HAP-1 (cell line): ENCODE measurements around the gene CDH7.
A peak's percentile ranks its signal among the peaks of the same experiment; 100 is the strongest.

Experiments
- DNase-seq, 2 experiments: peaks; one replicate each; pipeline ENCODE4 v3.0.0-alpha.2; 2016 to 2020; ENCODE audit warnings: low spot score in 2 of 2
- H3K27me3 ChIP-seq: fragments of 250-450 bp; sonication (Bioruptor Pico); 2 replicates; pipeline ENCODE4 v1.5.1; 2020; ENCODE audit warnings: low read depth, mild to moderate bottlenecking, moderate library complexity
- H3K36me3 ChIP-seq: fragments of 250-450 bp; sonication (Bioruptor Pico); replicated peaks from 2 replicates; pipeline ENCODE4 v1.5.1; 2020; ENCODE audit warnings: mild to moderate bottlenecking
- H3K4me1 ChIP-seq: fragments of 250-450 bp; sonication (Bioruptor Pico); 2 replicates; pipeline ENCODE4 v1.5.1; 2020; ENCODE audit warnings: mild to moderate bottlenecking
- H3K4me3 ChIP-seq: fragments of 250-450 bp; sonication (Bioruptor Pico); 2 replicates; pipeline ENCODE4 v1.5.1; 2020; ENCODE audit warnings: mild to moderate bottlenecking, moderate library complexity
- H3K9me3 ChIP-seq: fragments of 250-450 bp; sonication (Bioruptor Pico); 2 replicates; pipeline ENCODE4 v1.5.1; 2020; ENCODE audit warnings: mild to moderate bottlenecking, moderate library complexity
- in situ Hi-C: fragments of 300-500 bp; cut with MboI; formaldehyde crosslinking; loops from 3 replicates; pipeline ENCODE4 v1.14.3; 2020; ENCODE audit warnings: low sequenced_read_pairs, inconsistent platforms, mixed read lengths

CDH7 gene

GRCh38 chr18:65753520-65753919 is 2.7 kb downstream of the CDH7 start:
- H3K9me3 ChIP-seq = no peaks in the 10 kb centered on the region
- H3K27me3 ChIP-seq = no peaks in the 10 kb centered on the region; the same call in 1 of the 2 replicates
- H3K4me1 ChIP-seq = peaks cover 18% of the 10 kb centered on the region
- in situ Hi-C loops = no loop called here
- no peaks in the 10 kb centered on the region for H3K36me3 ChIP-seq
- H3K4me3 ChIP-seq = no peak overlapping the region
- peak; percentile 69 to 77 for DNase-seq

GRCh38 chr18:65754121-65754520 is 3.3 kb downstream of the CDH7 start:
- Histone ChIP-seq H3K4me3 (no peak overlapping the region), H3K36me3 (no peaks in the 10 kb centered on the region), H3K27me3 (no peaks in the 10 kb centered on the region; the same call in 1 of the 2 replicates), H3K9me3 (no peaks in the 10 kb centered on the region), H3K4me1 (peaks cover 18% of the 10 kb centered on the region)
- in situ Hi-C loops = no loop called here
- no peak for DNase-seq

- in situ Hi-C loops = no loop called here
- no peaks in the 10 kb centered on the region for H3K9me3 ChIP-seq
- H3K36me3 ChIP-seq = no peaks in the 10 kb centered on the region
Observed at GRCh38 chr18:65755616-65756015, 4.8 kb downstream of the CDH7 start.

GRCh38 chr18:65760457-65760856 is 9.6 kb downstream of the CDH7 start:
- Histone ChIP-seq H3K27me3 (no peaks in the 10 kb centered on the region; the same call in 1 of the 2 replicates), H3K36me3 (no peaks in the 10 kb centered on the region), H3K4me1 (peaks cover 8% of the 10 kb centered on the region), H3K4me3 (no peak overlapping the region), H3K9me3 (no peaks in the 10 kb centered on the region)
- DNase-seq = no peak
- in situ Hi-C loops = no loop called here

More at GRCh38 chr18:65755616-65756015, 4.8 kb downstream of the CDH7 start:
- H3K4me3 ChIP-seq = no peak overlapping the region
- H3K27me3 ChIP-seq = no peaks in the 10 kb centered on the region; the same call in 1 of the 2 replicates
- H3K4me1 ChIP-seq = peaks cover 18% of the 10 kb centered on the region
- no peak for DNase-seq

- Histone ChIP-seq H3K4me3 (no peak overlapping the region), H3K36me3 (no peaks in the 10 kb centered on the region), H3K27me3 (no peaks in the 10 kb centered on the region), H3K4me1 (peaks cover 5% of the 10 kb centered on the region), H3K9me3 (no peaks in the 10 kb centered on the region)
- DNase-seq = no peak
- in situ Hi-C loops = no loop called here
Observed at GRCh38 chr18:65761636-65762295, 11.0 kb downstream of the CDH7 start.

- in situ Hi-C loops = no loop called here
- Histone ChIP-seq H3K9me3 (no peaks in the 10 kb centered on the region), H3K36me3 (no peaks in the 10 kb centered on the region), H3K4me1 (peaks cover 6% of the 10 kb centered on the region), H3K27me3 (no peaks in the 10 kb centered on the region), H3K4me3 (no peak overlapping the region)
- peak in 1 of 2 experiments; percentile 12 for DNase-seq
Observed at GRCh38 chr18:65762556-65762955, 11.7 kb downstream of the CDH7 start.

GRCh38 chr18:65767406-65767805 is 16.6 kb downstream of the CDH7 start:
- Histone ChIP-seq H3K27me3 (no peaks in the 10 kb centered on the region), H3K4me3 (no peak overlapping the region), H3K4me1 (peaks cover 10% of the 10 kb centered on the region), H3K36me3 (no peaks in the 10 kb centered on the region), H3K9me3 (no peaks in the 10 kb centered on the region)
- in situ Hi-C loops = no loop called here
- peak in 1 of 2 experiments; percentile 60 for DNase-seq

GRCh38 chr18:65768120-65768778 is 17.4 kb downstream of the CDH7 start:
- in situ Hi-C loops = no loop called here
- Histone ChIP-seq H3K36me3 (no peaks in the 10 kb centered on the region), H3K27me3 (no peaks in the 10 kb centered on the region), H3K4me1 (peaks cover 10% of the 10 kb centered on the region), H3K4me3 (no peak overlapping the region), H3K9me3 (no peaks in the 10 kb centered on the region)
- DNase-seq = no peak

GRCh38 chr18:65769652-65770051 is 18.8 kb downstream of the CDH7 start:
- peaks cover 10% of the 10 kb centered on the region for H3K4me1 ChIP-seq
- no peaks in the 10 kb centered on the region for H3K27me3 ChIP-seq
- H3K4me3 ChIP-seq = no peak overlapping the region
- no peak for DNase-seq
- H3K9me3 ChIP-seq = no peaks in the 10 kb centered on the region
- in situ Hi-C loops = no loop called here
- no peaks in the 10 kb centered on the region for H3K36me3 ChIP-seq

GRCh38 chr18:65786474-65786873 is 35.7 kb downstream of the CDH7 start:
- in situ Hi-C loops = no loop called here
- H3K4me3 ChIP-seq = no peak overlapping the region
- no peaks in the 10 kb centered on the region for H3K27me3 ChIP-seq
- H3K9me3 ChIP-seq = no peaks in the 10 kb centered on the region
- H3K4me1 ChIP-seq = no peaks in the 10 kb centered on the region
- DNase-seq = no peak
- no peaks in the 10 kb centered on the region for H3K36me3 ChIP-seq

GRCh38 chr18:65788373-65788772 is 37.6 kb downstream of the CDH7 start:
- H3K36me3 ChIP-seq = no peaks in the 10 kb centered on the region
- no peak for DNase-seq
- no peak overlapping the region for H3K4me3 ChIP-seq
- in situ Hi-C loops = no loop called here
- no peaks in the 10 kb centered on the region for H3K9me3 ChIP-seq
- H3K27me3 ChIP-seq = no peaks in the 10 kb centered on the region
- H3K4me1 ChIP-seq = no peaks in the 10 kb centered on the region

GRCh38 chr18:65790604-65791003 is 39.8 kb downstream of the CDH7 start:
- no peaks in the 10 kb centered on the region for H3K27me3 ChIP-seq
- H3K4me3 ChIP-seq = no peak overlapping the region
- H3K4me1 ChIP-seq = no peaks in the 10 kb centered on the region
- in situ Hi-C loops = no loop called here
- no peaks in the 10 kb centered on the region for H3K9me3 ChIP-seq
- DNase-seq = no peak
- no peaks in the 10 kb centered on the region for H3K36me3 ChIP-seq

- no peak for DNase-seq
- in situ Hi-C loops = no loop called here
- no peaks in the 10 kb centered on the region for H3K27me3 ChIP-seq
- no peak overlapping the region for H3K4me3 ChIP-seq
- H3K36me3 ChIP-seq = no peaks in the 10 kb centered on the region
- no peaks in the 10 kb centered on the region for H3K4me1 ChIP-seq
- no peaks in the 10 kb centered on the region for H3K9me3 ChIP-seq
Observed at GRCh38 chr18:65791719-65792118, 40.9 kb downstream of the CDH7 start.

- in situ Hi-C loops = no loop called here
- Histone ChIP-seq H3K36me3 (no peaks in the 10 kb centered on the region), H3K27me3 (no peaks in the 10 kb centered on the region), H3K9me3 (no peaks in the 10 kb centered on the region), H3K4me1 (no peaks in the 10 kb centered on the region), H3K4me3 (no peak overlapping the region)
- DNase-seq = no peak
Observed at GRCh38 chr18:65792456-65793074, 41.8 kb downstream of the CDH7 start.
